ENCODE data around the gene PSMB5. TPM values are rescaled to one million over a fixed set of nuclear protein-coding genes. Genes with fewer than 3 reads are reported as not detected.

Gene PSMB5
- total and polyA plus RNA-seq, 2 of the 13 experiments (the other 11 are each of a cell fraction or from before 2014, with no cell fraction given): 705 to 871 TPM

GRCh38 chr14:23009939-23010726 is 24.6 kb downstream of the PSMB5 start, which contains the start of gene C14orf93 (continued):
- TF ChIP-seq PBX2 (CRISPR knock-in tag; IDR thresholded peaks at IDR 0.05): no peak
- peak; percentile 48; the same call in 1 of the 2 replicates for TF ChIP-seq ARID5B (CRISPR knock-in tag; IDR thresholded peaks at IDR 0.05)
- TF ChIP-seq RFXAP (CRISPR knock-in tag; IDR thresholded peaks at IDR 0.05; ENCODE audit: borderline replicate concordance): peak; percentile 75; the same call in 1 of the 2 replicates
- TF ChIP-seq POLR2AphosphoS5 (IDR thresholded peaks at IDR 0.05; ENCODE audit: low read depth, low read length): peak; percentile 94
- TF ChIP-seq MXD4 (CRISPR knock-in tag; IDR thresholded peaks at IDR 0.05): 0 out of 2 replicates have a peak, but pooled peaks have one; percentile 28
- peak; percentile 55; the same call in 1 of the 2 replicates for TF ChIP-seq DMAP1 (CRISPR knock-in tag; IDR thresholded peaks at IDR 0.05)
- TF ChIP-seq ZMAT5 (CRISPR knock-in tag; IDR thresholded peaks at IDR 0.05; ENCODE audit: borderline replicate concordance, low read depth): no peak
- peak; percentile 54; the same call in 1 of the 2 replicates for TF ChIP-seq MYPOP (CRISPR knock-in tag; IDR thresholded peaks at IDR 0.05)
- TF ChIP-seq SNAPC4 (CRISPR knock-in tag; IDR thresholded peaks at IDR 0.05): peak; percentile 73; the same call in 1 of the 2 replicates
- TF ChIP-seq ZNF770 (CRISPR knock-in tag; IDR thresholded peaks at IDR 0.05): no peak
- peak; percentile 60; the same call in 1 of the 2 replicates for TF ChIP-seq IRF1 (CRISPR knock-in tag; IDR thresholded peaks at IDR 0.05; ENCODE audit: low read depth)
- peak; percentile 12; the same call in 1 of the 2 replicates for TF ChIP-seq SOX5 (CRISPR knock-in tag; IDR thresholded peaks at IDR 0.05; ENCODE audit: borderline replicate concordance)
